ENCODE data around the gene FUZ.
"Not testable (repeated sequence)": the region's sequence is repeated elsewhere in the genome, so short reads cannot be mapped to it uniquely, and the experiment has no call there.

The FUZ gene

GRCh38 chr19:49830766-49831165, 17.7 kb upstream of the FUZ start:
- no peak for DNase-seq

- no peak for DNase-seq
Measured at GRCh38 chr19:49829721-49830120, 16.6 kb upstream of the FUZ start.

GRCh38 chr19:49829200-49829599, 16.1 kb upstream of the FUZ start:
- no peak for DNase-seq

- no peak for DNase-seq
Measured at GRCh38 chr19:49827034-49827433, 13.9 kb upstream of the FUZ start.

- DNase-seq = no peak
Measured at GRCh38 chr19:49824662-49825061, 11.6 kb upstream of the FUZ start.

- DNase-seq = no peak
Measured at GRCh38 chr19:49823472-49823871, 10.4 kb upstream of the FUZ start.

GRCh38 chr19:49820125-49820524, 7.0 kb upstream of the FUZ start:
- no peak for DNase-seq

GRCh38 chr19:49819452-49820115, 6.5 kb upstream of the FUZ start:
- DNase-seq = not testable (repeated sequence)

- DNase-seq = no peak
Measured at GRCh38 chr19:49818649-49819370, 5.7 kb upstream of the FUZ start.

- peak; percentile 88 for DNase-seq
Measured at GRCh38 chr19:49817964-49818648, 5.0 kb upstream of the FUZ start, which contains the start of gene MED25. TSS of gene MED25 (plus strand) at chr19:49818289. CDS start at chr19:49818342, 53 bp downstream.

- no peak for DNase-seq
Measured at GRCh38 chr19:49816590-49816989, 3.5 kb upstream of the FUZ start.

- no peak for DNase-seq
Measured at GRCh38 chr19:49814010-49814409, 918 bp upstream of the FUZ start.

- DNase-seq = no peak
Measured at GRCh38 chr19:49812452-49812996, 568 bp downstream of the FUZ start.

GRCh38 chr19:49811328-49811727, 1.8 kb downstream of the FUZ start:
- DNase-seq = no peak

GRCh38 chr19:49809941-49810389, 3.1 kb downstream of the FUZ start:
- peak; percentile 6 for DNase-seq

- no peak for DNase-seq
Measured at GRCh38 chr19:49809160-49809940, 3.7 kb downstream of the FUZ start.

- DNase-seq = no peak
Measured at GRCh38 chr19:49808711-49809159, 4.4 kb downstream of the FUZ start.

GRCh38 chr19:49807904-49808675, 5.0 kb downstream of the FUZ start:
- no peak for DNase-seq

GRCh38 chr19:49807058-49807903, 5.8 kb downstream of the FUZ start:
- no peak for DNase-seq

GRCh38 chr19:49806620-49806959, 6.5 kb downstream of the FUZ start:
- no peak for DNase-seq
